GM12878 (cell line): Measurements from ENCODE around the gene EIF4E1B. TPM values are rescaled to one million over a fixed set of nuclear protein-coding genes. Genes with fewer than 3 reads are reported as not detected.

Source experiments
- CEBPZ ChIP-seq: fragments of 150-350 bp; IDR thresholded peaks from 2 replicates; pipeline ENCODE4 v1.6.1; 2016; ENCODE audit warnings: low read depth, low read length
- EZH2 ChIP-seq: IDR thresholded peaks from 2 replicates; pipeline ENCODE4 v1.6.1; 2012; ENCODE audit warnings: low read depth, mild to moderate bottlenecking, control low read depth, inconsistent platforms, low read length, borderline replicate concordance; ENCODE audit not compliant: control insufficient read depth
- FOS ChIP-seq: IDR thresholded peaks from 3 replicates; pipeline ENCODE4 v1.6.1; 2011; ENCODE audit warnings: borderline replicate concordance; ENCODE audit not compliant: insufficient read length; ENCODE audit errors: extremely low read depth
- IRF5 ChIP-seq: fragments of 450-650 bp; IDR thresholded peaks from 2 replicates; pipeline ENCODE4 v1.6.1; 2017; ENCODE audit warnings: borderline replicate concordance
- ZNF384 ChIP-seq: IDR thresholded peaks from 2 replicates; pipeline ENCODE4 v1.6.1; 2012; ENCODE audit warnings: low read depth, mild to moderate bottlenecking, low read length, improper control_type of control experiment, borderline replicate concordance
- polyA plus RNA-seq, 11 experiments: library from polyadenylated mRNA; depleted of rRNA in 4 of 11; unstranded in 6 of 11; stranded (reverse) in 5 of 11; fragments of >200 nt; fragmentation: Nextera tagmentation in 4 of 11; fragmentation: Illumina TruSeq in 1 of 11; extraction: Ambion mirVana in 4 of 11; extraction: Trizol in 1 of 11; gene quantifications; 1 replicate in 1 of 11; 2 replicates in 10 of 11; pipeline versions ENCODE4 v1.2.1 to v1.2.3, GENCODE V29; 2011 to 2016; ENCODE audit warnings: inconsistent platforms in 2 of 11, missing spikeins in 2 of 11, low read depth in 1 of 11
- total RNA-seq, 4 experiments: library from RNA; depleted of rRNA in 3 of 4; stranded (reverse); fragments of >200 nt in 3 of 4; fragmentation: Illumina TruSeq in 1 of 4; extraction: Trizol in 1 of 4; gene quantifications; 2 replicates each; pipeline versions ENCODE4 v1.2.1 to v1.2.3, GENCODE V29; 2013 to 2021

The EIF4E1B gene
- total and polyA plus RNA-seq, 10 of the 15 experiments (the other 5 are each of a cell fraction or from before 2014, with no cell fraction given), result not detected

- TF ChIP-seq CEBPZ, result no peak
- no peak for TF ChIP-seq IRF5
- no peak for TF ChIP-seq EZH2
- no peak for TF ChIP-seq FOS
- TF ChIP-seq ZNF384, result no peak
These were observed 32.2 kb downstream of the EIF4E1B start (continued) for GRCh38 chr5:176662371-176663333.
